MM.1S (cell line): ENCODE data around the gene TENT4B.

Experiments
- CTCF ChIP-seq: fragments of 300-600 bp; sonication (generic); IDR thresholded peaks from 2 replicates; pipeline ENCODE4 v1.5.1; 2016; ENCODE audit warnings: antibody characterized with exemption, low read length, mixed read lengths
- EZH2phosphoT487 ChIP-seq: fragments of 300-600 bp; sonication (generic); IDR thresholded peaks from 2 replicates; pipeline ENCODE4 v1.6.1; 2018; ENCODE audit warnings: antibody characterized with exemption, low read length

GRCh38 chr16:50202926-50203624 lies 50.0 kb downstream of the TENT4B start:
- no peak for TF ChIP-seq CTCF
- no peak for TF ChIP-seq EZH2phosphoT487
